RWPE1 (cell line): Measurements from ENCODE around the gene LRSAM1.

Experiments
- CTCF ChIA-PET: fragments of 350-600 bp; sonication (Branson Sonifier 250); formaldehyde crosslinking; extraction: SDS; loops from one replicate; lab custom pipeline; 2021; lab: Yijun Ruan, JAX
- POLR2A ChIA-PET: fragments of 400-600 bp; formaldehyde crosslinking; extraction: SDS; loops from one replicate; lab custom pipeline; 2020; ENCODE audit warnings: antibody characterized with exemption; ENCODE audit not compliant: low non-redundant PET; lab: Yijun Ruan, JAX
- DNase-seq: peaks from one replicate; pipeline ENCODE4 v3.0.0; 2012; ENCODE audit warnings: low spot score
- H3K27ac ChIP-seq: fragments of 450-650 bp; 2 replicates; pipeline ENCODE4 v1.5.1; 2017
- CTCF ChIP-seq: fragments of 450-650 bp; conservative IDR thresholded peaks from 2 replicates; pipeline ENCODE4 v1.5.1; 2017; ENCODE audit warnings: low read depth, mild to moderate bottlenecking

The LRSAM1 gene

GRCh38 chr9:127530206-127530941 is 79.1 kb downstream of the LRSAM1 start:
- TF ChIP-seq CTCF, result no peak
- ChIA-PET POLR2A (no interaction called here), CTCF (interaction anchor here (0.6 to 1.0 kb wide), 3 partner anchors 9 to 38 kb away, joined by 3 to 9 read pairs (median 4); no protein-coding TSS in a partner anchor)
- DNase-seq, result no peak
- H3K27ac ChIP-seq, result peak overlapping the region; percentile 99

GRCh38 chr9:127531676-127532075 is 80.4 kb downstream of the LRSAM1 start:
- POLR2A ChIA-PET, result no interaction called here
- no peak for DNase-seq
- CTCF ChIA-PET, result interaction anchor here (1.1 to 1.3 kb wide), 2 partner anchors 27 to 28 kb away, joined by 3 read pairs; no protein-coding TSS in a partner anchor
- peak overlapping the region; percentile 99 for H3K27ac ChIP-seq
- TF ChIP-seq CTCF, result no peak

GRCh38 chr9:127534250-127534906 is 83.1 kb downstream of the LRSAM1 start:
- ChIA-PET CTCF (interaction anchor here (0.5 to 1.0 kb wide), 2 partner anchors 21 to 31 kb away, joined by 3 read pairs; no protein-coding TSS in a partner anchor), POLR2A (no interaction called here)
- H3K27ac ChIP-seq, result peak overlapping the region; percentile 99
- no peak for TF ChIP-seq CTCF
- DNase-seq, result no peak

GRCh38 chr9:127534931-127535330 is 83.6 kb downstream of the LRSAM1 start:
- CTCF ChIA-PET, result interaction anchor here (0.5 to 1.5 kb wide), 5 partner anchors 10 to 30 kb away, joined by 3 to 8 read pairs (median 3); no protein-coding TSS in a partner anchor
- peak overlapping the region; percentile 99 for H3K27ac ChIP-seq
- peak; percentile 85 for DNase-seq
- no peak for TF ChIP-seq CTCF
- POLR2A ChIA-PET, result no interaction called here

- ChIA-PET POLR2A (no interaction called here), CTCF (interaction anchor here (0.8 to 1.5 kb wide), 4 partner anchors 9 to 20 kb away, joined by 3 to 8 read pairs (median 4); no protein-coding TSS in a partner anchor)
- no peak for DNase-seq
- peak overlapping the region; percentile 99 for H3K27ac ChIP-seq
- no peak for TF ChIP-seq CTCF
These were observed 84.1 kb downstream of the LRSAM1 start for GRCh38 chr9:127535396-127535795.

- TF ChIP-seq CTCF, result no peak
These were observed 84.5 kb downstream of the LRSAM1 start for GRCh38 chr9:127535834-127536233.

More at GRCh38 chr9:127535834-127536233, 84.5 kb downstream of the LRSAM1 start:
- ChIA-PET CTCF (interaction anchor here (0.8 to 2.1 kb wide), 10 partner anchors 9 to 54 kb away, joined by 3 to 16 read pairs (median 4); no protein-coding TSS in a partner anchor), POLR2A (no interaction called here)
- H3K27ac ChIP-seq, result peak overlapping the region; percentile 99
- DNase-seq, result no peak
